Inflammatory macrophage treated with lipopolysaccharide for 1 hour (primary cell): Measurements from ENCODE around the gene MIAT.
"Not testable (repeated sequence)": the region's sequence is repeated elsewhere in the genome, so short reads cannot be mapped to it uniquely, and the experiment has no call there.

ENCODE experiments used
- DNase-seq, 2 donors: peaks; one replicate each; pipeline ENCODE4 v3.0.0-alpha.2; 2020 to 2022

The MIAT gene

DNA sequence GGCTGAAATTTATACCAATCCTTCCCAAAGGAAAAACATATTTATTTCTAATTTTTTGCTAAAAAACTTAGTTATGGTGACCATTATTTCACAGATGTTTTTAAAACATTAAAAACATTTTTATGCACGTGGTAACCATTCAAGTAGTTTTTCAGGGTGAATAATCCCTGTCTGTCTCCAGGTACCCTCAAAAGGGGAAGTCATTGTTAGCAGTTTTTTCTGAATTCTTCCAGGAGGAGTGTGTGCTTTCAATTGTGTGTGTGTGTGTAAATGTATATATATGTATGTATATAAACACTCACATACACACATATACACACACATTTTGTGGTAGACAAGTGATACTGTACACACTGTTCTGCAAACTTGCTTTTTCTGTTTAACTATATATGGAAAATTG is 43.9 kb downstream of the MIAT start:
- DNase-seq: no peak

DNA sequence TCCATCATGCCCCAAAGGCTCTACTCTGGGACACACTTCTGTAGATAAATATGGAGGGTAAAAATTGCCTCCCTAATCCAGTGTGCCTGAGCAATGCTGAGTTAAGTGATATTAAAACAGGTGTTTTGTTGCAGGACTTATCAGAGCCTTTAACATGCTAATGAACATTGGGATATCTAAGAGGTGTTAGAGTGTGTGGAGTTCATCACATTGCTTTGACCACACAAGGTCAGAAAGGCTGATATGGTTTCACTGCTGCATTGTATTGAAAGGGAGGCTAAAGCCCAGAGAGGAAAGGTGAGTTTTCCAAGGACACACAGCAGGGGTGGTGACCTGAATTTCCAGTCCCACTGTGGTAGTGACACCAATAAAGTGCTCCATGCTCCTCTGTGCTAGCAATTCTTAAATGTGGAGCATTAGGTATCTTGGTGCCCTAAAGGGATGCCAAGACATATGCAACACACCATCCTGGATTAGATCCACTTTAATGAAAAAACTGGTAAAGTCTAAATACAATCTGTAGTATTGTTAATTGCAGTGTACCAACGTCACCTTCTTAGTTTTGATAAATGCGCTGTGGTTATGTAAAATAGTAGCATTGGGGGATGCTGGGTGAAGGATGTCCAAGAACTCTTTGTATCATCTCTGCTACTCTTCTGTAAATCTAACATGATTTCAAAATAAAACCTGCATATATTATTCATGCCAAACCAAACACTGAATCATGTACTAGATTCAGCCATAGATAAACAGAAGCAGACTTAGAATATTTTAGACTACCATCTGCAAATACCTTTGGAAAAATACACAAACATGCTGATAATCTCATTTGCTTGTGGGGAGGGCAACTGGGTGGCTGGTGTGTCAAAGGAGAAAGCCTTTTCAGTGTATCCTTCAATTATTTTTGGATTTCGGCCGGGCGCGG is 45.8 kb downstream of the MIAT start:
- DNase-seq: no peak

DNA sequence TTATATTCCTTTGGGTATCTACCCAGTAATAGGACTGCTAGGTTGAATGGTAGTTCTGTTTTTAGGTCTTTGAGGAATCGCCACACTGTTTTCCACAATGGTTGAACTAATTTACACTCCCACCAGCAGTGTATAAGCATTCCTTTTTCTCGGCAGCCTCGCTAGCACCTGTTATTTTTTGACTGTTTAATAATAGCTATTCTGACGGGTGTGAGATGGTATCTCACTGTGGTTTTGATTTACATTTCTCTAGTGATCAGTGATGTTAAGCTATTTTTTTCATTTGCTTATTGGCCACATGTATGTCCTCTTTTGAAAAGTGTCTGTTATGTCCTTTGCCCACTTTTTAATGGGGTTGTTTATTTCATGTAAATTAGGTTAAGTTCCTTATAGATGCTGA is 48.0 kb downstream of the MIAT start:
- not testable (repeated sequence) for DNase-seq

DNA sequence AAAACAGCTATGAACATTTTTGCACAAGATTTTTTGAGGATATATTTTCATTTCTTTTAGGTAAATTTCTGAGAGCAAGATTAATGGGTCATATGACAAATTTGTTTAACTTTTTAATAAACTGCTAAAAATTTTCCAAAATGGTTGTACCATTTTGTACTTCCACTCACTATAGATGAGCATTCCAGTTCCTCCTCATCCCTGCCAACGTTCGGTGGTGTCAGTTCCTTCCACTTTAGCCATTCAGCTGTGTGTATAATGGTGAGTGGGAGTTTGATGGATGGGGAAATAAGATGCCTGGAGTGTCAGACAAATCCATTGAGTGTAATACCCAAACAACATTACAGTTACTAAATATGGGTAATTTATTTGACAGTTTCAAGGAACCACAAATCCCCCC is 49.7 kb downstream of the MIAT start:
- peak in 1 of 2 donors; percentile 2 for DNase-seq

DNA sequence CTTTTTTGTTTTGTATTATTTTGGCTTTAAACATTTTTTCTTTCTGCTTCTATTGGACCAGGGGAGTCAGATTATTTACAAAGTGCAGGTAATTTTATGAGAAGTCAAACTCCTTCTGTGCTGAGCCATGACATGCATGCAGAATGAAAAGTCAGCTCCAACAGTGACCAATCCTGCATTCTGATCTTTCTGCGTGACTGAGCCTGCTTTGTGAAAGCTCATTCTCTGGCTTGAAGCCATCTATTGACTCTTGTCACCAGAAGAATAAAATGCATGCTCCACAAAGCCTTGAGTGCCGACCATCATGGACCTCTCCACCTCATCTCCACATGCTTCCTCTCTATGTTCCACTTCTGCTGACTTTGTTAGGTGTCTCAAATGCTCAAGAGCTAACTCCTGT is 50.2 kb downstream of the MIAT start:
- DNase-seq: no peak

DNA sequence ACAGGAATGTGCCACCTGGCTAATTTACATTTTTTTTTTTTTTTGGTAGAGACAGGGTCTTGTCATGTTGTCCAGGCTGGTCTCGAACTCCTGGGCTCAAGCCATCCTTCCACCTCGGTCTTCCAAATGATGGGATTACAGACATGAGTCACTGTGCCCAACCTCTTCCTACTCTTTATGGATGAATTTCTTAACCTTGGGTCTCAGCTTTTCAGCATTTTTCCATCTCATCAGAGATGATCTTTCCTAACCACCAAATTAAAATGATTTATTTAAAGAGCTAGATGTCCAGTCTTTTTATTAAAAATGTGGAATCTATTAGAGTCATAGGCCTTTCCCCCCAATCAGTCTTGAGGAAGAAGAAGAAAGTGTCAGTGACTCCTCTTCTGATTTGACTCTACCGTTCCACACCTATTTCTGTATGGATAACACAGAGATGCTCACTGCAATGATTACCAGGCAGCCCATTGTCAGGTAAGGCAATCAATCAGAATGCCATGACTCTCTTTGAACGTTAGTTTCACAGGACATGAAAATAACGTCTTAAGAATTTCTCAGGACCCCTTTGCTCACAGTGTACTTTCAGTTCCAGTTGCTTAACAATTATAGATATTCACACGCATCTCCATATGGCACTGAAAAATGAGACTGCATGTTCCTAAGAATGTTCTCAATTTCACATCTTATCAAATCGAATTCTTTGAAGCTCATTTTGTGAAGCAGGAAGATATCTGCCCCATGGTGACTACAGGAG is 51.0 kb downstream of the MIAT start:
- DNase-seq: no peak

DNA sequence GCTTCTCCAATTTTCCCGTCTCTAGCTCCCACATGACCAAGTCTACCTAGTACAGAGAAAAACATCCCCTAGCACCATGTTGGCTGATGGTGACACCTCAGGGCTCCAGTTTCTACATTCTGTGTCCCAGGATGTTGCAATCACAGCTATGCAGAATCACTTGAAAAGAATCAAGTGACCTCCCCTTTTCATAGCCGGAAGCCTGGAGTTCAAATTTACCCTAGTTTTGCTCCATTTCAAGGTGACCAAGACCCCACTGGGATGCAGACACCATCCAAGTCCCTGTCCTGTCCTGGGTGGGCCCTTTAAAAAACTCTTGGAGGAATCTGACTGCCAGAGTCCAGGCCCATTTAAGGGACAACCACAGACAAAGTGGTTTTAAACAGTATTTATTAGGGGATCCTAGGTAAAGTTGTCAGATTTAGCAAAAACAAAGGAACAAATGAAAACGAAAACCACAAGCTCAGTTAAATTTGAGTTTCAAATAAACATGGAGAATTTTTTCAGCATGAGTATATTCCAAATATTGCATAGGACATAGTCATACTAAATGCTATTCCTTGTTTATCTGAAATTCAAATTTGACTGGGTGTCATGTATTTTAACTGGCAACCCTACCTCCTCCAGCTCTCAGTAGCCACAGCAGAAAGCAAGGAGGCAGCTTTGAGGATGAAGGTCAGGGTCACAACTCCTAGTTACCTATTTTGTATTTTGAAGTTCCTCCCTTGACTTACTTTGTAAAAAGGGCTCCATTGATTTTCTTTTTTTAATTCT is 52.4 kb downstream of the MIAT start:
- no peak for DNase-seq

DNA sequence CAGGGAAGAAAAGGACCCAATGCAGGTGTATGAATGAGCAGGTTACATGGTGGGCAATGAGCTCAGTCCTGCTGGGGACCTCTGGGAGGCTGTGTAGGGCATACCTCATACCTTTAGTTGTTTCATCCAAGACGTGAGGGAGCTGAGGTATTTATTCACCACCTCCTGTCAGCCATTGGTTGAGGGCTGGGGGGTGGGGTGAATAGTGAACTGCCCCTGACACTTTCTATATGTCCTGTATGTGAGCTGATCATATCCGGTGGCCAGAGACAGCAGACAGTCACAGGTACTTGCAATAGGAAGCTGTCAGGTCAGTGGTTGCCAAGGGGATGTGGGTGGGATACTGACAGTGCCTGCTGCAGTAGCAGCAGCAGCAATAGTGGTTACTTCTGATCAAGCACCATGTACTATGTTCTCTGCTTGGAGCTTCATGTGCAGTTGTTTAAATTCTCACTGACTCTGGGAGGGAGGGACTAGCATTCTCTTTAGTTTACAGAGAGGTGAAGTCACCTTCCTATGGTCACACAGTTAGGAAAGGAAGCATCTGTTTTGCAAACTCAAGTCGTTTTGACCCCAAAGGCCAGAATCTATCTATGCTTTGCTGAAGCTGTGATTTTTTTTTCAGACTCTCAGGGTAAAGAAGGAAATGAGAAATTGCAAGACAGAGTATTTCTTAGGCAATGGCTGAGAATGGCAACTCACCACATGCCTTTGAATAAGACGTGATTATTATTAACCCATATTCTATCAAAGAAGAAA is 54.0 kb downstream of the MIAT start:
- peak; percentile 7 to 25 for DNase-seq

DNA sequence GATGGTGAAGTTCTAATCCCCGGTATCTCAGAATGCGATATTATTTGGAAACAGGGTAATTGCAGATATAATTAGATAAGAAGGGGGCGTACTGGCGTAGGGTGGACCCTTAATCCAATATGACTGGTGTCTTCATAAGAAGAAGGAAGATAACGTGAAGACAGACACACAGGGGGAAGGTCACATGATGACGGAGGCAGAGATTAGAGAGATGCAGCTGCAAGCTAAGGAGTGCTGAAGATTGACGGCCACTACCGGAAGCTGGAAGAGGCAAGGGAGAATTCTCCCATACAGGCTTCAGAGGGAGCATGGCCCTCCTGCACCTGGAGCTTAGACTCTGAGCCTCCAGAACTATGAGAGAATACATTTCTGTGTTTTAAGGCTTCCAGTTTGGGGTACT is 54.8 kb downstream of the MIAT start:
- DNase-seq: no peak

DNA sequence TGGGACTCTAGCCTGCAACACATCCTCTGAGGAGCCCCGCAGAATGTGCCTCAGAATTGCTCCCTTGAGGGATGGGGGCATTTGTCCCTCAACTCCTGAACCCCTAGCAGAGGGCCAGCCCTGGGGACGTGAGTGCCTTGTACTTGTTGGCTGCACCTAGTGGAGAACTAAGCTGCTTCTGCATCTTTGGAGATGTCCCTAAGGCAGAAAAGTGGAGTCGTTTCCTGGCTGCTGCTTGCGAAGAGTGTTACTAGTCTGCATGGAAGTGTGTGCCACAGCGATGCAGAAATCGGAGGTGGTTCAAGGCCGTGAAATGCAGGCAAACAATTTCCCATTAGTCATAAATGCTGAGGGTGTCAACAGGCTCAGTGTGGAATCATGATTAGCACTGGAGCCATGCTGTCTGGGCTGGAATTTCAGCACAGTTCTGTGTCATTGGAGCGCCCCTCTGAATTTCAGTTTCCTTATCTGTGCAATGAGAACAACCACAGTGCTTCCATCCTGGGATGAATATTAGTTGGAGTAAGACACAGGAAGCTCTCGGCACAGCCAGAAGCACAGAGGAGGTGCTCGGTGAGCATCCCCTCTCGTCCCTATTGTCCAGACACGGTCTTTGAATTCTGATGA is 56.5 kb downstream of the MIAT start:
- DNase-seq: no peak

DNA sequence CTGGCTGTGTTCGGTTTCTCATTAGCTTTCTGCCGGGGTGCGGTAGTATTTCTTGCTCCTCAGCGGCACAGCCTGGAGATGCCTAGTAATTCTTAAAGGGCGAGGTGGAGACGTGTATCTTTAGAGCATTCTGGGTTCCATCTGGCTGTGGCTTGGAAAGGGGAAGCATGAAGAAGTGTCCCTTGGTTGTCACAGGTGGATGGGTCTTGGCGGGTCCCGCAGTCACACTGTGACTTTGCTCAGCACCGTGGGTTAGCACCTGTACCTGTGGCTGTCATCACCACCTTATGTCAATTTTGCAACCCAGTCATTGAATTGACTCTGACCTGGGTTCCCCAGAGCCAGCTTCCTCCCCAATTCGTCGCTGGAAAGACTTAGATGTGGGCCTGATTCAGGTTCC is 57.6 kb downstream of the MIAT start:
- DNase-seq: no peak

DNA sequence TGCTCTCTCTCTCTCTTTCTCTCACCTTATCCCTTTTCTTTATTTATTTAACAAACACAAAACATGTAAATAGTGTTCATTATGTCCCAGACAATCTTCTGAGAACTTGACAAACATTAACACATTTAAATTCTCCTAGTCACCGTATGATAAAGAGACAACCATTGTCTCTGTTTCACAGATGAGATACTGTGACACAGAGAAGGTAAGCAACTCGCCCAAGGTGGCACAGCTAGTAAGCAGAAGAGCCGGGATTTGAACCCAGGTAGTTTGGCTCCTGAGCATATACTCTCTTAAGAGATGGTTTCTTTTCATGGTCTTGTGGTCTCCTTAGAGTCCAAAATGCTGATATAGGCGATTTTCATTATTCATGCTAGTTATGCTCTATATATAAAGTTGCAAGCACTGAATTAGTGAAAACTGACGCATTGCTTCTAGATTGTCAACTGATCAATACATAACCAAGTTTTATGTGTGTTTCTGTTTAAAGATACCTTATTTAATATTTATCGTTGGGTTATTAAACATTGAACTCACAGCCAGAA is 58.1 kb downstream of the MIAT start:
- no peak for DNase-seq

DNA sequence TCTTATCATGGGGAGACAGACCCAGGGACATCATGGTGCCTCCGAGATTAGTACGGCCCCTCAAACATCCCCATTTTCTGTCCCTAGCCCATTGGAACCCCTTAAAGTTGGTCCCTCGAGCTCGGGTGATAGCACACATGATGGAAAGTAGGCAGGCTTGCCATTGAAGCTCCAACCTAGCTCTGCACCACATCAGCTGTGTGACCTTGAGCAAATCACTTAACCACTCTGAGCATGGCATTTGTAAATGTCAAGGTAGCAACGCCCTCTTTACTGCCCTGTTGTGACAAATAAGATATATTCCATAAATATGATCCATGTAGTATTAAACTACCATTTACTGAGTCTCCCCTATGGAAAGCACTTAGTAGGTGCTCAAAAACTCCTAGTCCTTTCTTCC is 61.1 kb downstream of the MIAT start:
- no peak for DNase-seq

DNA sequence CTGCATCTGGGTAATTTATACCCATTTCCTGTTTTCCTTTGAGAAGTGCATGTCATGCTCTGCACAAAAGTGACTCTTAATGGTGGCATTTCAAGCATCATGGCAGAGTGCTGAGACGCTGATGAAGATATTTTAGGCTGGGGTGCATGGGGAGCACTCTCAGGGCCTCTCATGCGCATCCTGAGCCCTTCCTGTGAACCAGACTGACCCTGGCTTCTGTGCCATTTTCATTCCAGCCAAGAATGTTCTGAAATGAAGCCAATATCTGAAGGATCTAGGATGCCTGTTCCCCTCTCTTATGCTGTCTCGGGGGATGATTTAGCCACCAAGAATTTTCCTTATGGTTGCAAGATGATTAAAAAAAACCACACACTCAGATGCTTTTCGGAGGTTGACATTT is 61.5 kb downstream of the MIAT start:
- DNase-seq: no peak

DNA sequence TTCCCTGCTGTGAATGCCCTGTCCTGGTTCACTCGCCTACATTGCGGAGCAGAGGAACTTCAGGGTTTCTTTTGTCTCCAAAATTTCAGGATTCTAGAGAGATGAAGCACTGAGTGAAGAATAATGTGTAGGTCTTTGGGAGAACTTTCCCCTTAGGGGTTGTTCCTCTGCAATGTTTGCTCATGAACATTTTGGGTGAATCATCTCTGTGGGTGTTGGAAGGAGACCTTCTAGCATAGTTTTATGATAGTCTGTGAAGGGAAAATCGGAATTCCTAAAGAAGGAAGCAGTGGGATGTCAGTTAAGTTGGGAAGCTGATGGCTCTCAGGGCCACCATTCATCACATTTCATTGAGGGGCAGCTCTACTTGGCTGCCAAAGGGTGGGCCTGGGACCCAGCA is 64.8 kb downstream of the MIAT start:
- no peak for DNase-seq

DNA sequence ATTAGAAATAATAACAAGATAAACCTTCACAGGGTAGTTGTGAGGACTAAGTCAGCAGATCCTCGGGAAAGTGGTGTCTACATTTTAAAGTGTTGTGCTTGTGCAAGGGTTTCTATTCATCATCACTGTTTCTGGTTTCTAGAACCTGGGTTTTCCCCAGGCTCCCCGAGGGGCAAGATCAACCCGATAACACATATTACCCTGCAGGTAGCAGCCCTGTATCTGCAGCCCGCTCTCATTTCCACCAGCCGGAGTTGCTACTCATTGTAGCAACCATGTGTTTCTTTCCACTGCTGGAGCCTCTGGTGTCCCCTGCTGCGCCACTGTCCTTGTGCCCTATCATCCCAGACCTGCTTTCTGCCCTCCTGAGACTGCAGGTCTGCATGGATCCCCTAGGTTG is 67.0 kb downstream of the MIAT start:
- peak in 1 of 2 donors; percentile 26 for DNase-seq

DNA sequence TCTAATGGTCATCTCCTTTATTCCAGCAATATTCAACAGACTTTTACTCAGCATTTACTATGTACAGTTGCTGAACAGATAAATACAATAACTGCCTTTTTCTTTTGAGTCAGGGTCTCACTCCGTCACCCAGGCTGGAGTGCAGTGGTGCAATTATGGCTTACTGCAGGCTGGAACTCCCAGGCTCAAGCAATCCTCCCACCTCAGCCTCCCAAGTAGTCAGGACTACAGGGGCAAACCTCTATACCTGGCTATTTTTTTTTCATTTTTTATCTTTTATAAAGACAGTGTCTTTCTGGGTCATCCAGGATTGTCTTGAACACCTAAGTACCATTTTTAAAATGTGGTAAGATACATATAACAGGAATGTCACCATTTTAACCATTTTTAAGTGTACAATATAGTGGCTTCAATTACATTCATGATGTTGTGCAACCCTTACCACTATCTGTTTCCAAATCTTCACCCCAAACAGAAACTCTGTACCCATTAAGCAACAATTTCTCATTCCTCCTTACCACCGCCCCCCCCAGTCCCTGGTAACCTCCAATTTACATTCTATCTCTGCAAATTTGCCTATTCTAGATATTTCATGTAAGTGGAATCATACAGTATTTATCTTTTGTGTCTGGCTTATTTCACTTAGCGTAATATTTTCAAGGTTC is 67.8 kb downstream of the MIAT start:
- peak; percentile 24 to 39 for DNase-seq
